HepG2 (cell line): ENCODE data around the gene COQ8A. TPM values are rescaled to one million over a fixed set of nuclear protein-coding genes. Genes with fewer than 3 reads are reported as not detected.
A peak's percentile ranks its signal among the peaks of the same experiment; 100 is the strongest.

Experiments used
- ASH2L ChIP-seq: fragments of 300-600, 200-600 bp; sonication (generic); IDR thresholded peaks from 2 replicates; pipeline ENCODE4 v1.7.0; 2017; ENCODE audit warnings: low read depth, mild to moderate bottlenecking, moderate library complexity, mixed read lengths, low read length; ENCODE audit not compliant: insufficient read length
- ESRRA ChIP-seq: sonication (generic); formaldehyde crosslinking; IDR thresholded peaks from 2 replicates; pipeline ENCODE4 v1.5.1; 2020; ENCODE audit warnings: mild to moderate bottlenecking, low read depth, missing genetic modification reagents
- KMT2B ChIP-seq: IDR thresholded peaks from 2 replicates; pipeline ENCODE4 v1.6.1; 2016; ENCODE audit warnings: missing genetic modification reagents, missing compliant biosample characterization
- MBD4 ChIP-seq: IDR thresholded peaks from 2 replicates; pipeline ENCODE4 v1.6.1; 2012; ENCODE audit warnings: low read length, inconsistent platforms, borderline replicate concordance
- NAIF1 ChIP-seq: sonication (generic); formaldehyde crosslinking; IDR thresholded peaks from 2 replicates; pipeline ENCODE4 v1.5.0; 2020; ENCODE audit warnings: mild to moderate bottlenecking, missing genetic modification reagents, borderline replicate concordance
- STAG1 ChIP-seq: sonication (generic); formaldehyde crosslinking; IDR thresholded peaks from 2 replicates; pipeline ENCODE4 v1.4.0; 2020; ENCODE audit warnings: missing genetic modification reagents
- TBX2 ChIP-seq: sonication (generic); formaldehyde crosslinking; IDR thresholded peaks from 2 replicates; pipeline ENCODE4 v1.5.0; 2020; ENCODE audit warnings: missing genetic modification reagents, mild to moderate bottlenecking, borderline replicate concordance
- ZFP36L2 ChIP-seq: sonication (generic); formaldehyde crosslinking; IDR thresholded peaks from 2 replicates; pipeline ENCODE4 v1.4.0; 2020; ENCODE audit warnings: missing genetic modification reagents
- ZMYM3 ChIP-seq: sonication (generic); formaldehyde crosslinking; IDR thresholded peaks from 2 replicates; pipeline ENCODE4 v1.5.1; 2020; ENCODE audit warnings: mild to moderate bottlenecking, missing genetic modification reagents
- ZNF672 ChIP-seq: sonication (generic); formaldehyde crosslinking; IDR thresholded peaks from 2 replicates; pipeline ENCODE4 v1.8.1; 2022; ENCODE audit warnings: missing genetic modification reagents
- ZNF788 ChIP-seq: sonication (generic); formaldehyde crosslinking; IDR thresholded peaks from 2 replicates; pipeline ENCODE4 v1.5.0; 2020; ENCODE audit warnings: mild to moderate bottlenecking, missing genetic modification reagents, borderline replicate concordance
- ZNF878 ChIP-seq: sonication (generic); formaldehyde crosslinking; IDR thresholded peaks from 2 replicates; pipeline ENCODE4 v1.8.1; 2023; ENCODE audit warnings: mild to moderate bottlenecking, missing genetic modification reagents, moderate library complexity
- polyA plus RNA-seq, 8 experiments: library from polyadenylated mRNA; depleted of rRNA in 3 of 8; stranded (reverse) in 7 of 8; unstranded in 1 of 8; fragments of >200 nt; fragmentation: Illumina TruSeq in 4 of 8; extraction: Trizol in 4 of 8; gene quantifications; 2 replicates each; pipeline versions ENCODE4 v1.2.1 to v1.2.3, GENCODE V29; 2011 to 2016; ENCODE audit warnings: low read depth in 4 of 8, missing spikeins in 1 of 8, mixed read lengths in 1 of 8; ENCODE audit not compliant: insufficient read depth in 1 of 8
- total RNA-seq, 5 experiments: library from RNA; depleted of rRNA; stranded (reverse); fragments of >200 nt; fragmentation: Illumina TruSeq; extraction: Trizol; gene quantifications; 2 replicates each; pipeline ENCODE4 v1.2.3, GENCODE V29; 2016; ENCODE audit warnings: low read depth in 1 of 5
- TF ChIP-seq, protein P1 (sequence below): conservative IDR thresholded peaks from 2 replicates; pipeline ENCODE4 v1.6.1; 2018; ENCODE audit warnings: missing genetic modification reagents
- TF ChIP-seq, protein P2 (sequence below): sonication (generic); formaldehyde crosslinking; IDR thresholded peaks from 2 replicates; pipeline ENCODE4 v1.5.1; 2020; ENCODE audit warnings: mild to moderate bottlenecking, missing genetic modification reagents, moderate library complexity
- TF ChIP-seq, protein P3 (sequence below): sonication (generic); formaldehyde crosslinking; IDR thresholded peaks from 2 replicates; pipeline ENCODE4 v1.4.0; 2020; ENCODE audit warnings: missing genetic modification reagents
- TF ChIP-seq, protein P4 (sequence below): IDR thresholded peaks from 2 replicates; pipeline ENCODE4 v1.6.1; 2016; ENCODE audit warnings: missing compliant biosample characterization, missing genetic modification reagents, borderline replicate concordance
- TF ChIP-seq, protein P5 (sequence below): sonication (generic); formaldehyde crosslinking; IDR thresholded peaks from 2 replicates; pipeline ENCODE4 v1.9.0; 2022; ENCODE audit warnings: missing genetic modification reagents, mild to moderate bottlenecking, borderline replicate concordance
- TF ChIP-seq, protein P6 (sequence below), 2 experiments: fragments of 450-650 bp in 1 of 2; sonication (generic) in 1 of 2; formaldehyde crosslinking; IDR thresholded peaks; 2 replicates each; pipeline versions ENCODE4 v1.5.0 to v1.8.0; 2020 to 2022; ENCODE audit warnings: mild to moderate bottlenecking in 1 of 2, missing genetic modification reagents in 1 of 2
- TF ChIP-seq, protein P7 (sequence below): sonication (generic); formaldehyde crosslinking; IDR thresholded peaks from 2 replicates; pipeline ENCODE4 v1.4.0; 2020; ENCODE audit warnings: missing genetic modification reagents; ENCODE audit errors: not compliant biosample characterization

The COQ8A gene
- total and polyA plus RNA-seq, 2 of the 13 experiments (the other 11 are each of a cell fraction or from before 2014, with no cell fraction given): 60.4 to 88.7 TPM

DNA sequence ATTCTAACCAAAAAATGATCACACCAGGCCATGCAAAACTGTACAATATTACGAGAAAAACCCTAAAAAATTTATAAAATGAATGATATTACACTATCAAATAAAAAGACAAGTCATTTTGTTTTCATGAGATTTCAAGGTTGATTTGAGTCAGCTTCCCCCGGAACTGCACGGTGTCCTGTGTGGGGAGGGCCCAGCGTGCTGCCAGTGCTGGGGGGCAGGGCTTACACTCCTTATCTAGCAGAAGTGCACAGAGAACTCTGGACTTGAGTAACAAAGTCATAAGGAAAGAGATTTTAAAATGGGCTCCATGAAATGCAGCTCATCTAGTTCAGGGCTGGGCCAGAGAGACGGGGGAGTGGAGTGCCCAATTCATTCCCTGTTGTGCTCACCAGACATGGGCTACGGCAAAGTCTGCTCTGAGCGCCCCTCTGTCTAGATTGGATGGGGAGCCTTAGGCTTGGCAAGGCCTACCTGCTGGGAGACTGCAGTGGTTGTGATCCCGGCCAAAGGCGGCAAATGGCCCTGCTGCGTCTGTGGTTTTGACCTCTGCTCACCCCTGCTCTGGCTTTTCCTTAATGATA lies 50.1 kb downstream of the COQ8A start (continued):
- TF ChIP-seq, protein P1, sequence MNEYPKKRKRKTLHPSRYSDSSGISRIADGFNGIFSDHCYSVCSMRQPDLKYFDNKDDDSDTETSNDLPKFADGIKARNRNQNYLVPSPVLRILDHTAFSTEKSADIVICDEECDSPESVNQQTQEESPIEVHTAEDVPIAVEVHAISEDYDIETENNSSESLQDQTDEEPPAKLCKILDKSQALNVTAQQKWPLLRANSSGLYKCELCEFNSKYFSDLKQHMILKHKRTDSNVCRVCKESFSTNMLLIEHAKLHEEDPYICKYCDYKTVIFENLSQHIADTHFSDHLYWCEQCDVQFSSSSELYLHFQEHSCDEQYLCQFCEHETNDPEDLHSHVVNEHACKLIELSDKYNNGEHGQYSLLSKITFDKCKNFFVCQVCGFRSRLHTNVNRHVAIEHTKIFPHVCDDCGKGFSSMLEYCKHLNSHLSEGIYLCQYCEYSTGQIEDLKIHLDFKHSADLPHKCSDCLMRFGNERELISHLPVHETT: no peak
- TF ChIP-seq MBD4 (no peak), ESRRA (CRISPR knock-in tag) (peak; percentile 52; the same call in 1 of the 2 replicates), ZMYM3 (CRISPR knock-in tag) (no peak), NAIF1 (CRISPR knock-in tag) (no peak), ZFP36L2 (CRISPR knock-in tag) (no peak), ZNF672 (CRISPR knock-in tag) (no peak), ASH2L (peak; percentile 29), KMT2B (no peak), ZNF788 (CRISPR knock-in tag) (peak; percentile 37; the same call in 1 of the 2 replicates), STAG1 (CRISPR knock-in tag) (no peak), ZNF878 (no peak), TBX2 (peak; percentile 33; the same call in 1 of the 2 replicates)
- TF ChIP-seq, protein P2, sequence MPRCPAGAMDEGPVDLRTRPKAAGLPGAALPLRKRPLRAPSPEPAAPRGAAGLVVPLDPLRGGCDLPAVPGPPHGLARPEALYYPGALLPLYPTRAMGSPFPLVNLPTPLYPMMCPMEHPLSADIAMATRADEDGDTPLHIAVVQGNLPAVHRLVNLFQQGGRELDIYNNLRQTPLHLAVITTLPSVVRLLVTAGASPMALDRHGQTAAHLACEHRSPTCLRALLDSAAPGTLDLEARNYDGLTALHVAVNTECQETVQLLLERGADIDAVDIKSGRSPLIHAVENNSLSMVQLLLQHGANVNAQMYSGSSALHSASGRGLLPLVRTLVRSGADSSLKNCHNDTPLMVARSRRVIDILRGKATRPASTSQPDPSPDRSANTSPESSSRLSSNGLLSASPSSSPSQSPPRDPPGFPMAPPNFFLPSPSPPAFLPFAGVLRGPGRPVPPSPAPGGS: no peak
- TF ChIP-seq, protein P3, sequence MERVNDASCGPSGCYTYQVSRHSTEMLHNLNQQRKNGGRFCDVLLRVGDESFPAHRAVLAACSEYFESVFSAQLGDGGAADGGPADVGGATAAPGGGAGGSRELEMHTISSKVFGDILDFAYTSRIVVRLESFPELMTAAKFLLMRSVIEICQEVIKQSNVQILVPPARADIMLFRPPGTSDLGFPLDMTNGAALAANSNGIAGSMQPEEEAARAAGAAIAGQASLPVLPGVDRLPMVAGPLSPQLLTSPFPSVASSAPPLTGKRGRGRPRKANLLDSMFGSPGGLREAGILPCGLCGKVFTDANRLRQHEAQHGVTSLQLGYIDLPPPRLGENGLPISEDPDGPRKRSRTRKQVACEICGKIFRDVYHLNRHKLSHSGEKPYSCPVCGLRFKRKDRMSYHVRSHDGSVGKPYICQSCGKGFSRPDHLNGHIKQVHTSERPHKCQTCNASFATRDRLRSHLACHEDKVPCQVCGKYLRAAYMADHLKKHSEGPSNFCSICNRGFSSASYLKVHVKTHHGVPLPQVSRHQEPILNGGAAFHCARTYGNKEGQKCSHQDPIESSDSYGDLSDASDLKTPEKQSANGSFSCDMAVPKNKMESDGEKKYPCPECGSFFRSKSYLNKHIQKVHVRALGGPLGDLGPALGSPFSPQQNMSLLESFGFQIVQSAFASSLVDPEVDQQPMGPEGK: peak; percentile 98
- TF ChIP-seq, protein P4, sequence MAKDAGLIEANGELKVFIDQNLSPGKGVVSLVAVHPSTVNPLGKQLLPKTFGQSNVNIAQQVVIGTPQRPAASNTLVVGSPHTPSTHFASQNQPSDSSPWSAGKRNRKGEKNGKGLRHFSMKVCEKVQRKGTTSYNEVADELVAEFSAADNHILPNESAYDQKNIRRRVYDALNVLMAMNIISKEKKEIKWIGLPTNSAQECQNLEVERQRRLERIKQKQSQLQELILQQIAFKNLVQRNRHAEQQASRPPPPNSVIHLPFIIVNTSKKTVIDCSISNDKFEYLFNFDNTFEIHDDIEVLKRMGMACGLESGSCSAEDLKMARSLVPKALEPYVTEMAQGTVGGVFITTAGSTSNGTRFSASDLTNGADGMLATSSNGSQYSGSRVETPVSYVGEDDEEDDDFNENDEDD: no peak
- TF ChIP-seq, protein P5, sequence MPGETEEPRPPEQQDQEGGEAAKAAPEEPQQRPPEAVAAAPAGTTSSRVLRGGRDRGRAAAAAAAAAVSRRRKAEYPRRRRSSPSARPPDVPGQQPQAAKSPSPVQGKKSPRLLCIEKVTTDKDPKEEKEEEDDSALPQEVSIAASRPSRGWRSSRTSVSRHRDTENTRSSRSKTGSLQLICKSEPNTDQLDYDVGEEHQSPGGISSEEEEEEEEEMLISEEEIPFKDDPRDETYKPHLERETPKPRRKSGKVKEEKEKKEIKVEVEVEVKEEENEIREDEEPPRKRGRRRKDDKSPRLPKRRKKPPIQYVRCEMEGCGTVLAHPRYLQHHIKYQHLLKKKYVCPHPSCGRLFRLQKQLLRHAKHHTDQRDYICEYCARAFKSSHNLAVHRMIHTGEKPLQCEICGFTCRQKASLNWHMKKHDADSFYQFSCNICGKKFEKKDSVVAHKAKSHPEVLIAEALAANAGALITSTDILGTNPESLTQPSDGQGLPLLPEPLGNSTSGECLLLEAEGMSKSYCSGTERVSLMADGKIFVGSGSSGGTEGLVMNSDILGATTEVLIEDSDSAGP (CRISPR knock-in tag): no peak
- TF ChIP-seq, protein P6, sequence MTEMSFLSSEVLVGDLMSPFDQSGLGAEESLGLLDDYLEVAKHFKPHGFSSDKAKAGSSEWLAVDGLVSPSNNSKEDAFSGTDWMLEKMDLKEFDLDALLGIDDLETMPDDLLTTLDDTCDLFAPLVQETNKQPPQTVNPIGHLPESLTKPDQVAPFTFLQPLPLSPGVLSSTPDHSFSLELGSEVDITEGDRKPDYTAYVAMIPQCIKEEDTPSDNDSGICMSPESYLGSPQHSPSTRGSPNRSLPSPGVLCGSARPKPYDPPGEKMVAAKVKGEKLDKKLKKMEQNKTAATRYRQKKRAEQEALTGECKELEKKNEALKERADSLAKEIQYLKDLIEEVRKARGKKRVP (CRISPR knock-in tag; IDR thresholded peaks at IDR 0.05): no peak
- TF ChIP-seq, protein P7, sequence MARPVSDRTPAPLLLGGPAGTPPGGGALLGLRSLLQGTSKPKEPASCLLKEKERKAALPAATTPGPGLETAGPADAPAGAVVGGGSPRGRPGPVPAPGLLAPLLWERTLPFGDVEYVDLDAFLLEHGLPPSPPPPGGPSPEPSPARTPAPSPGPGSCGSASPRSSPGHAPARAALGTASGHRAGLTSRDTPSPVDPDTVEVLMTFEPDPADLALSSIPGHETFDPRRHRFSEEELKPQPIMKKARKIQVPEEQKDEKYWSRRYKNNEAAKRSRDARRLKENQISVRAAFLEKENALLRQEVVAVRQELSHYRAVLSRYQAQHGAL: no peak
